NK-92 treated with Interleukin-12 subunit alpha and Interleukin-12 subunit beta, amount 100 ng/mL, for 24 hours (cell line): Measurements from ENCODE around the gene F12.

Experiments used
- DNase-seq: peaks from one replicate; lab custom pipeline; 2025; lab: John Stamatoyannopoulos, UW

The F12 gene

GRCh38 chr5:177446200-177447065, 37.1 kb upstream of the F12 start, which contains the start of gene PRR7:
Gene PRR7, plus strand, starts transcription at chr5:177446814. Its CDS starts 8,254 bp downstream, at chr5:177455068.
- peak; percentile 53 for DNase-seq

DNA sequence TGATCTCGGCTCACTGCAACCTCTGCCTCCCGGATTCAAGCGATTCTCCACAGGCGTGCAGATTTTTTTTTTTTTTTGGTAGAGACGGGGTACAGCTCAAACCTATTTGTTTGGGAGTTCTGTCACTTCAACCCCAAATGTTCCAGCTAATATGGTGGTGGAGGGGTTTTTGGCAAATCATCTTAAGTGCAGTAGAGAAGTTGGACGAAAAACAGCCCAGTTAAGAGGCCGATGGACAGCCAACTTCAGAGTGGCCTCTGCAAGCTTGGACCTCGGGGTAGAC, 36.5 kb upstream of the F12 start:
- DNase-seq: no peak

DNA sequence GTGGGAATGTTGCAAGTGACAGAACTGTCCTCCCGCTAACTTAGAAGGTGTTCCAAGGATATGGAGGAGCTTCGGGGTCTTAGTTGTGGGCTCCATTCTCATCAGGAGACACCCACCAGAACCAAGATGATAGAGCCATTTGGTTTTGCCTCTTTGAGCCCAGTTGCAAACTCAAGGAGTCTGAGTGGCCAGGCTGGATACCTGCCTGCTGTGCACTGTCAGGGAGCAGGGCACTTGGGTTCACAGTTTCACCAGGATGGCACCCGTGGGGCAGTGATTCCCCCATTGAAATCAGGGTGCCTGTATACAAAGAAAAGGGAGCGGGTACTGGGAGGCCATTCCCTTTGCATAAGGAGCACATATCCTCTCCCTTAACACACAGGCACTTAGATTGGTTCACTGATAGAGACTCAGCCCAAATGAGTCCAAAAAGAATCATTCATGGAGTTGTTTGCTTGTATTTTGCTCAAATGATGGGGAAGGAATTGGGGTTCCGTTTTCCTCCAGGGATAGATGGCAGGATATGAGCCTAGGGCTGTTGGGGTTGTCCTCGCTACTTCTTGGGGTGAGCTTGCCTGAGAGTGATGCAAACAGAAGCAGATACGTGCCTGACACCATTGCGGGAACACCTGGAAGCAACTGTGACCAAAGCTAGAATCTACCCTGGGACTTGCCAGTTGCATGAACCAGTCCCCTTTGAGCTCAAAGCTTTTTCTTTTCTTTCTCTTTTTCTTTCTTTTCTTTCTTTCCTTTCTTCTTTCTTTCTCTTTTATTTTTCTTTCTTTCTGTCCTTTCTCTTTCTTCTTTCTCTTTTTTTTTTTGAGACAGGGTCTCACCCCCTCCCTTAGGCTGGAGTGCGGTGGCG, 35.9 kb upstream of the F12 start:
- no peak for DNase-seq

DNA sequence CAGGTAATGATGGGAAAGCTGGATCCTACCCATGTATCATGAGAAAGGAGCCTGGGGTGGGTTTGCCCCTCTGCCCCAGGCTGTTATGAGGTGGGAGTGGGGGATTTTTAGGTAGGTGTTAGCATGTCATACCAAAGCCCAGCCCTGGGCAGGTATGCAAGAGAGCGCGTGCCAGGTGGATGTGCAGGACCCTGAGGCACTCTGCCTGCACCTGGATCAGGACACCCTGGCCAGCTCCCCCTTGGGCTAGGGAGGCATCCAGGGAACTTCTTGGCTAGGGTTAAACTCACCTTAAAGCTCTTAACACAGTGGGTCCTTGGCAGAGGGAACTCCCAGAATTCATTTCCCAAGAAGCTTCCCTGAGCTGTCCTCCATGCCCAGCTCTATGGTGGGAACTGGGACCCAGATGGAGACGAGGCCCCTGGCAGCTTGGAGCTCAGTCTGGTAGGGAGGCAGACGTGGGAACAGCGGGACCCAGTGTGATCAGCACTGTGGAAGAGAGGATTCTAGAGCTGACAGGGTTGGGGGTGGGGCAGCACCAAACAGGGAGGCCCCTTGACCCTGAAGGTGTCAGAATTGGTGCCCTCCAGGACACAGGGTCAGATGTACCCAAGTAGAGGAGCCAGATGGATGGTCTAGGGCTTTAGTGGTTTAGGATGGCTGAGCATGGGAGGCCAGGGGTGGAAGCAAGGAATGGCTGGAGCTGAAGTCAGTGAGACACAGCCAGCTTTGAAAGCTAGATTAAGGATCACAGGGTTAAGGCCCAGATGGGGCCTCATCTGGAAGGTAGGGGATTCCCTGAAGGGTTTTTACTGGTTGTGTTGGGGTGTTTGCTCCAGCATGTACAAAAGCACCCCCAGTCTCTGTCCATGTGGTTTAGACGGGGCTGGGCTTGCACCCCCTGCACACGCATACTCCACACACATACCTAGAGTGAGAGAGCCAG, 35.0 kb upstream of the F12 start:
- DNase-seq: no peak

DNA sequence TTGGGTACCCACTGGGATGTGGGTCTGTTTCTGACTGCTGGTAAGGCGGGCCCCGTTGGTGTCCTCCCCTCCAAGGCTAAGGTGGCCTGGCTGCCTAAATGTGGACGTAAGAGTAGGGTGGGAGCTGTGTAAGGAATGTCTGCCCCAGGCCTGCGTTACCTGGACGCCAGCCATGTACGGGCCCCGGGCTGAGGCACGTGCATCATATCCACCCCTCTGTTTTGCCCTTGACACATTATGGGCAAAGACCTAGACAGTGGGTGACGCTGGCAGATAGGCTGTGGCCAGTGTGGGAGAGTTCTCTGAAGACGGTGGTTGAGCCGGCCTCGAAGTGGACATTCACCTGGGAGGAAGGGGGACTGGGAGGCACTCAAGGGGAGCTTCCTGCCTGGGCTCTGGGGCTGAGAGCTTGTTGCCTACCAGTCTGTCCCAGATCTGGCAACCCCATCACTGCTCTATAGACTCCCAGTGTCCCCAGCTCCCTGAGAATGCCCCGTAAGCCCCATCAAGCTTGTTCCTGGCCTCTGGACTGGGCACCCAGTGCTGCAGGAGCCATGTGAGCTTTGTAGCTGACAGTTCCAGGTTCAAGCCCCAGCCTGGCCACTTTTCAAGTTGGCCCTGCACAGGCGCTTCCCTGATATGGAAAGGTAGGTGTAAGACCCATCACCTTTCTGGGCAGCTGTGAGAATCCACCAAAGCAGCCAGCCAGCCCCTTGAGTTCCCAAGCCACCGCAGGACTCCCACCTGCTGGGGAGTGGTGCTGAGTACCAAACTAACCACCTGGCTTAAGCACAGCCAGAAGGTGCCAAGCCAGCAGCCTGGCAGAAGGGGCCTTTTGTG, 34.0 kb upstream of the F12 start:
- no peak for DNase-seq

- DNase-seq: no peak
Observed at GRCh38 chr5:177442066-177442826, 32.9 kb upstream of the F12 start.

DNA sequence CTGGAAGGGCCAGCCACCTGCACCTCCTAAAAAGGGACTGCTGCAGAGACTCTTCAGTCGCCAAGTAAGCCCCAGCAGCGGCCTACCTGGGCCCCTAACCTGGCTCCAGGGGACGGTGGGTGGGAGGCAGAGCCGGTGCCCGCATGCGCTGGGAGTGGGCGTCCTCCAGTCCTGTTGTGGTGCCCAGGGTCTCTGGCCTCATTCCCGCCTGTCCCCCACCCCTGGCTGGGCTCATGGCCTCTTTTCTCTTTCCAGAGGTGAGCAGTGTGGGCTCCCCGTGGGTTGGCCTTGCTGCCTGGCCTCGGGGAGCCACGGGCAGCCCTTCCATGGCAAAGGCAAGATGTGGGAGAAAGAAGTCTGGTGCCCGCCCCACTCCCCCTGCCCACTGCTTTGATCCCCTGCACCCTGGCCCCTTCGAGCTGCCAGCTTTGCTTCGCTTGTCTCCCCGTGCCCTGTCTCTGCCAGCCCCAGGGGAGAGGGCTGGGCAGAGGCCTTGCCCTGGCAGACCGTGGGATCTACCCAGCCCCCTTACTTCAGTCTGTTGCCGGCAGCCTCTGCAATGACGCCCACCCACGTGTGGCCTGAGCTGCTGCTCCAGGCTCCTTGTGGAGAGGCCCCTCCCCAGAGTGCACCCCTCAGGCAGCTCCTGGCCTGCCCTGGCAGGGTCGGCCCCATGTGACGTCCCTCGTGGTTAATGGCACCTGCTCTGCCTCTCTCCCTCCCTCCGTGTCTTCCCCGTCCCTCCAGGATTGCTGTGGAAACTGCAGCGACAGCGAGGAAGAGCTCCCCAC, 31.8 kb upstream of the F12 start:
- DNase-seq: no peak

DNA sequence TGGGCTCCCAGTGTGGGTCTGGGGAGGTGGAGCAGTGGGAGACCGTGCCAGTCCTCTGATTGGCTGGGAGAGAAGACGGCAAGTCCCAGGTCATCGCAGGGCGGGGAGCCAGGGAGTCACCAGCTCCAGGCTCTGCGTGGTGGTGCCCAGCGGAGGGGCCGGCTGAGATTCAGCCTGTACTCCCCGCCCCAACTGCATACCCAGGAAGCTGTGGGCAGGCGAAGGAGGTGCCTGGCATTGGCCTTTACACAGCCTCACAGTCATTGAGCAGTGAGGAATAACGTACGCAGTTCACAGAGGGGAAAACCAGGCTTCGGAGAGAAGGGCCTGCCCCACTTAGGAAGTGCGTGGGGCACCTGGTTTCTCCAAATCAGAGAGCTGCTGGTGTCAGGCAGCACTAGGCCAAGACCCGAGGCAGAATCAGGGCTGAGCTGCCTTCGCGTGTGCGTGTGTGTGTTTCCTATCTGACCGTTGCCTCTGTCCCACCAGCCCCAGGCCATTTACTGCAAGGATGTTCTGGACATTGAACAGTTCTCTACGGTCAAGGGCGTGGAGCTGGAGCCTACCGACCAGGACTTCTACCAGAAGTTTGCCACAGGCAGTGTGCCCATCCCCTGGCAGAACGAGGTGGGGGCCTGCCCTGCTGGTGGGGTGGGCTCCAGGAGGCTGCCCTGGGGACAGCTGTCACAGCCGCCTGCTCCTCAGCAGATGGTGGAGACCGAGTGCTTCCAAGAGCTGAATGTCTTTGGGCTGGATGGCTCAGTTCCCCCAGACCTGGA, 31.0 kb upstream of the F12 start:
- no peak for DNase-seq

- no peak for DNase-seq
Observed at GRCh38 chr5:177439518-177440053, 30.2 kb upstream of the F12 start.

DNA sequence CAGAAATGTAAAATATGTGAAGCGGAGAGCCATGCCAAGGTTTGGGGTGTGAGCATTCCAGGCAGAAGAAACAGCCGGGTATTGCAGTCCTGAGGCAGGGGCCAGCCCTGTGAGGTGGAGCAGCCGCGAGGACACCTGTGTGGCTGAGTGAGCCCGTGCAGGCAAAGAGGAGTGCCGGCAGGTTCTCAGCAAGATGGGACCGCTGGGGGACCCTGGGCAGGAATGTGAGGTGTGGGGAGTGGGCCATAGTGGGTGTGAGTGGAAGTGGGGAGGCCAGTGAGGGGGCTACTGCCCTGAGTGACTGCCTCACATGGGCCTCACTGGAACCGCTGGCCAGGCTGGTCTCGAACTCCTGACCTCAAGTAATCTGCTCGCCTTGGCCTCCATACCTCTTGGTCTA, 29.1 kb upstream of the F12 start:
- DNase-seq: no peak

DNA sequence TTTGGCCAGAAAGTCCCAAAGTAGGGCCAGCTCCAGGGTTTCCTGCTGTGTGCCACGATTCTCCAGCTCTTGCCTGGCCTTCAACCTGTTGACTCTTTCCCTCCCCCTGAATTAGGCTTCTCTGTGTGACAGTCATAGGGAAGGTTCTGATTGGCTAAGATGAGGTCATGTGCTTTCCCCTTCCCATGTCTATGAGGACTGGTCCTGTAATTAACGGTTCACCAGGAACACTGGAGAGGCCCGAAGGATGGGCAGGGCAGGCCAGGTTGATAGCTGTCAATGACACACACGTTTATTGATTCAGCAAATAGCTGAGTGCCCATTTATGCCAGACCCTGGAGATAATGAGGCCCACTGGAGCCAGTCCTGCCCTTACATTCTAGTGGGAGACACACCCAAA, 28.3 kb upstream of the F12 start:
- DNase-seq: no peak

DNA sequence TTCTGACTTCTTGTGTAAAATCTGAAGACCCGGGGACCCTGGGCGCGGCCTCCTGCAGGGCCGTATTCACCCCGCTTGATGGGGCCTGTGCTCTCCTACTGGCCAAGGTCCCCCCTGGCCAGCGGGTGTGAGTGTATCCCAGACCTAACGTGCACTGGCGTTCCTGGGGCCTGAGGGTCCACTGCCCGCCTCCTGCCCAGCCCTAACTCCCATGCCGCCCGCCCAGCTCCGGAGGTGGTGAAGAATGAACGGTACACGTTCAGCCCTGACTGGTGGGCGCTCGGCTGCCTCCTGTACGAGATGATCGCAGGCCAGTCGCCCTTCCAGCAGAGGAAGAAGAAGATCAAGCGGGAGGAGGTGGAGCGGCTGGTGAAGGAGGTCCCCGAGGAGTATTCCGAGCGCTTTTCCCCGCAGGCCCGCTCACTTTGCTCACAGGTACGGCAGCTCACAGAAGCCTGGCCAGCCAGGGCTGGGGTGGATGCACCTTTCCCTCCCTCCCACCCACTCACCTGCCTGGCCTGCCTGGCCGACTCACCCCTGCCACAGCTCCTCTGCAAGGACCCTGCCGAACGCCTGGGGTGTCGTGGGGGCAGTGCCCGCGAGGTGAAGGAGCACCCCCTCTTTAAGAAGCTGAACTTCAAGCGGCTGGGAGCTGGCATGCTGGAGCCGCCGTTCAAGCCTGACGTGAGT, 26.6 kb upstream of the F12 start:
- no peak for DNase-seq

DNA sequence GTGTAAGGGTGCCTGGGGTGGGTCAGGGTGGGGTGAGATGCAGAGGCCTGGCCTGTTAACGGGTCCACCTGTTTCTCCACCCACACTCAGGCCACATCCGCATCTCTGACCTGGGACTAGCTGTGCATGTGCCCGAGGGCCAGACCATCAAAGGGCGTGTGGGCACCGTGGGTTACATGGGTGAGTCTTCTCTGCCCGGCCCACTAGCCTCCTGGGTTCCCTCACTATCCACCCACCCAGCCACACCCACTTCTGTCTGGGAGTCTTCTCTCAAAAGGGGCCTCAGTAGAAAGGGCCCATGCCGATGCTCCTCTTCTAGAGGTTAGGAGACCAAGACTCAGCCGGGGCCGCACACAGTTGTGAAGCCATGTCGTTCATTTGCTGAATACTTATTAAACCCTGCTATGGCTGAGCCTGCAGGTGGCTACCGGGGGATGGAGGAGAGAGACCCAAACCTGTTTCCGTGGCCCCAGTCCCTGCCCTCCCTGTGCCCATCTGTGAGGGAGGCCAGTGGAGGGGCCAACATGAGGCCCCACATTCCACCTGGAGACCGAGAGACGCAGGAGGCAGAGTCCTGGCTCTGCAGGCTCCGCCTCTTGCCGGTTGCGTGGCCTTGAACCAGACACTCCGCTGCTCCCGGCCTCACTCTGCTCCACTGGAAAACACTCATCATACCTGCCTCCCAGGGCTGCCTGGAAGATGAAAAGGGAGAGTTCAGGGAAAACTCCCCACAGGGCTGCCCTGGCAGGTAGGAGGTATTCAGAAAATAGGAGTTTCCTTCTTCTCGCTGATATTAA, 25.8 kb upstream of the F12 start:
- no peak for DNase-seq

GRCh38 chr5:177434437-177434836, 25.1 kb upstream of the F12 start:
- DNase-seq: no peak

DNA sequence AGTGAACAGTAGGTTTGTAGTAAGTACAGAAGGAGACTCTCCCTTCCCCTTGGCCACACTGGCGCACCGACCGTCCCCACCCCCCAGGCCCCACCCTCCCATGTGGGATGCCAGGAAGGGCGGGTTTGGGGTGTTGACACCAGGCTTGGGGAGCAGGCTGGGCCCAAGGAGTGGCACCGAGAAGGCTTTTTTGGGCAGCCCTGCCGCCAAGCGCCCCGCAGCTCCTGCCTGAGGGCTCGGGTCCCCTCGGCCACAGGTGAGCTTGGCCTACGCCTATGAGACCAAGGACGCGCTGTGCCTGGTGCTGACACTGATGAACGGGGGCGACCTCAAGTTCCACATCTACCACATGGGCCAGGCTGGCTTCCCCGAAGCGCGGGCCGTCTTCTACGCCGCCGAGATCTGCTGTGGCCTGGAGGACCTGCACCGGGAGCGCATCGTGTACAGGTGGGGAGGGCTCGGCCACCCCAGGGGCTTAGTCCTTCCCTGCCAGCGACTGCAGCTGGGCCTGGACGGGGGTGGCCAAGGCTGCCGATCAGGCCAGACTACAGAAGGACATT, 24.4 kb upstream of the F12 start:
- no peak for DNase-seq

- no peak for DNase-seq
Observed at GRCh38 chr5:177432839-177433657, 23.7 kb upstream of the F12 start.
